ENCODE data around the gene TCP11. TPM values are rescaled to one million over a fixed set of nuclear protein-coding genes. Genes with fewer than 3 reads are reported as not detected.
A peak's percentile ranks its signal among the peaks of the same experiment; 100 is the strongest.

TCP11 gene
- total RNA-seq, 1 donor from 2014 or later, result not detected

GRCh38 chr6:35136185-35136584, 5.0 kb downstream of the TCP11 start:
- Histone ChIP-seq H3K27me3 (ENCODE audit: control insufficient read depth, insufficient read depth, low read length) (no peaks in the 10 kb centered on the region), H3K4me3 (ENCODE audit: low read depth, low read length) (no peak overlapping the region), H3K36me3 (ENCODE audit: control insufficient read depth, insufficient read depth, low read length) (no peaks in the 10 kb centered on the region)
- TF ChIP-seq, protein P1, sequence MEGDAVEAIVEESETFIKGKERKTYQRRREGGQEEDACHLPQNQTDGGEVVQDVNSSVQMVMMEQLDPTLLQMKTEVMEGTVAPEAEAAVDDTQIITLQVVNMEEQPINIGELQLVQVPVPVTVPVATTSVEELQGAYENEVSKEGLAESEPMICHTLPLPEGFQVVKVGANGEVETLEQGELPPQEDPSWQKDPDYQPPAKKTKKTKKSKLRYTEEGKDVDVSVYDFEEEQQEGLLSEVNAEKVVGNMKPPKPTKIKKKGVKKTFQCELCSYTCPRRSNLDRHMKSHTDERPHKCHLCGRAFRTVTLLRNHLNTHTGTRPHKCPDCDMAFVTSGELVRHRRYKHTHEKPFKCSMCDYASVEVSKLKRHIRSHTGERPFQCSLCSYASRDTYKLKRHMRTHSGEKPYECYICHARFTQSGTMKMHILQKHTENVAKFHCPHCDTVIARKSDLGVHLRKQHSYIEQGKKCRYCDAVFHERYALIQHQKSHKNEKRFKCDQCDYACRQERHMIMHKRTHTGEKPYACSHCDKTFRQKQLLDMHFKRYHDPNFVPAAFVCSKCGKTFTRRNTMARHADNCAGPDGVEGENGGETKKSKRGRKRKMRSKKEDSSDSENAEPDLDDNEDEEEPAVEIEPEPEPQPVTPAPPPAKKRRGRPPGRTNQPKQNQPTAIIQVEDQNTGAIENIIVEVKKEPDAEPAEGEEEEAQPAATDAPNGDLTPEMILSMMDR (IDR thresholded peaks at IDR 0.05; ENCODE audit: insufficient read depth, low read length, severe bottlenecking), result no peak
- FAIRE-seq (no peak), DNase-seq (ENCODE audit: low read depth) (no peak)

DNA sequence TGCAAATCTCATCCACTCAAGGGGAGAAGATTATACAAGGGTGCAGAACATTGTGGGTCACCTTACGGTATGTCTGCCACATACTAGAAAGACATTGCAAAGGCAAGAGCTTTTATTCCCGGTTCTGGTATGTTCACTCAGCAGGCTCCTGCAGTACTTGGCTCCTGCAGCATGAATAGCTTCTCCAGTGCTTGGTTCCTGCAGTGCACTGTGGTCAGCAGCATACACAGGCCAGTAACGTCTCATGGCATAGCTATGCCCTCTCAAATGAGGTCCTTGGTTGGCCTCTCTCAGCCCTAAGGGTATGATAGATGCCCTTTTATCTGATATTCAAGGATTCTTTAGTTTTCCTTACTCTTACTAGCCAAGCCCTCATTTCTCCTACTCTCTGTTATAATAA, 12.6 kb downstream of the TCP11 start:
- Histone ChIP-seq H3K36me3 (ENCODE audit: control insufficient read depth, insufficient read depth, low read length) (no peaks in the 10 kb centered on the region), H3K27me3 (ENCODE audit: control insufficient read depth, insufficient read depth, low read length) (no peaks in the 10 kb centered on the region), H3K4me3 (ENCODE audit: low read depth, low read length) (no peak overlapping the region)
- FAIRE-seq, result no peak
- TF ChIP-seq, protein P1 (IDR thresholded peaks at IDR 0.05; ENCODE audit: insufficient read depth, low read length, severe bottlenecking), result no peak
- DNase-seq (ENCODE audit: low read depth), result no peak

DNA sequence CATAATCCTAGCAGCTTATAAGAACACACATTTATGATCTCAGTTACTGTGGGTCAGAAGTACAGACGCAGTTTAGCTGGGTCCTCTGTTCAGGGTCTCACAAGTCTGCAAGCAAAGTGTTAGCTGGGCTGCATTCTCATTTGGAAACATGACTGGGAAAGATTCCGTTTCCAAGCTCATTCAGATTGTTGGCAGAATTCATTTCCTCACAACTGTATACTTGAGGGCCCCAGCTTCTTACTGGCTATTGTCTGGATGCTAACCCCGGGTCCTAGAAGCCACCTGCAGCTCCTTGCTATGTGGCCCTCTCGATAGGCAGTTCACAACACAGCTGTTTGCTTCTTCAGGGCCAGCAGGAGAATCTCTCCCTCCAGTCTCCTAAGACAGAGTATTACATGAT, 13.1 kb downstream of the TCP11 start:
- FAIRE-seq (no peak), DNase-seq (ENCODE audit: low read depth) (no peak)
- TF ChIP-seq, protein P1 (IDR thresholded peaks at IDR 0.05; ENCODE audit: insufficient read depth, low read length, severe bottlenecking), result no peak

GRCh38 chr6:35124356-35124755, 16.8 kb downstream of the TCP11 start:
- Histone ChIP-seq H3K27me3 (ENCODE audit: control insufficient read depth, insufficient read depth, low read length) (no peaks in the 10 kb centered on the region), H3K36me3 (ENCODE audit: control insufficient read depth, insufficient read depth, low read length) (no peaks in the 10 kb centered on the region), H3K4me3 (ENCODE audit: low read depth, low read length) (no peak overlapping the region)
- DNase-seq (ENCODE audit: low read depth) (peak; percentile 60), FAIRE-seq (no peak)
- TF ChIP-seq, protein P1 (IDR thresholded peaks at IDR 0.05; ENCODE audit: insufficient read depth, low read length, severe bottlenecking), result no peak

More for the DNA sequence above, 13.1 kb downstream of the TCP11 start:
- Histone ChIP-seq H3K4me3 (ENCODE audit: low read depth, low read length) (no peak overlapping the region), H3K36me3 (ENCODE audit: control insufficient read depth, insufficient read depth, low read length) (no peaks in the 10 kb centered on the region), H3K27me3 (ENCODE audit: control insufficient read depth, insufficient read depth, low read length) (no peaks in the 10 kb centered on the region)

DNA sequence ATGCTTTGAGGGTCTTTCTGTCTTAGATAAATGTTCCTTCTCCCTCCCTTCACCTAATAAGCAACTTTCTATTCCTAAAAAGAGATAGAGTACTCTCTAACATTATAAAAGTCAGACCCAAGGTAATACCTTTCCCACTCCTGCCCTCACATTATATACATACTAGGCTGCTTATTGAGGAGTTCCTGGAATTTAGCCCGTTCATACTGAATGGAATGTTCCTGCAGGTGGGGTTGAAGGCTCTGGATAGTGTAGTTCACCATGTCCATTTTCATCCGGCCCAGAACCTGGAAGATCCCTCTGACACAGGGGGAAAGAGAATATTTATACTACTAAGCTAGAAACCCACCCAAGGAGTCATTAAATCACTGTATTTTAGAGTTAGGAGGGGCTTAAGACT, 20.4 kb downstream of the TCP11 start:
- H3K36me3 ChIP-seq (ENCODE audit: control insufficient read depth, insufficient read depth, low read length), result no peaks in the 10 kb centered on the region
- H3K4me3 ChIP-seq (ENCODE audit: low read depth, low read length), result no peak overlapping the region
- no peak for FAIRE-seq

More for the DNA sequence above, 20.4 kb downstream of the TCP11 start:
- H3K27me3 ChIP-seq (ENCODE audit: control insufficient read depth, insufficient read depth, low read length), result no peaks in the 10 kb centered on the region
- peak; percentile 24 for DNase-seq (ENCODE audit: low read depth)
- TF ChIP-seq, protein P1 (IDR thresholded peaks at IDR 0.05; ENCODE audit: insufficient read depth, low read length, severe bottlenecking), result no peak
